K562 (cell line): ENCODE data around the gene RANBP3. TPM values are rescaled to one million over a fixed set of nuclear protein-coding genes. Genes with fewer than 3 reads are reported as not detected.

Experiments used
- SRF ChIP-seq, 2 experiments: fragments of 250-450, 450-650 bp in 1 of 2; sonication (Bioruptor Pico) in 1 of 2; sonication (generic) in 1 of 2; formaldehyde crosslinking; IDR thresholded peaks; 2 replicates each; pipeline versions ENCODE4 v1.5.0 to v1.5.1; 2020 to 2022; ENCODE audit warnings: mild to moderate bottlenecking in 1 of 2, missing genetic modification reagents in 1 of 2
- polyA plus RNA-seq, 8 experiments: library from polyadenylated mRNA; depleted of rRNA in 4 of 8; stranded (reverse) in 5 of 8; unstranded in 3 of 8; fragments of >200 nt; fragmentation: Nextera tagmentation in 2 of 8; fragmentation: Illumina TruSeq in 1 of 8; extraction: Ambion mirVana in 2 of 8; extraction: Trizol in 1 of 8; gene quantifications; 2 replicates each; pipeline versions ENCODE4 v1.2.1 to v1.2.3, GENCODE V29; 2011 to 2014; ENCODE audit warnings: inconsistent platforms in 1 of 8, missing spikeins in 1 of 8
- total RNA-seq, 7 experiments: library from RNA; depleted of rRNA in 6 of 7; stranded (reverse); fragments of >200 nt in 6 of 7; fragmentation: Illumina TruSeq in 2 of 7; extraction: Trizol in 2 of 7; gene quantifications; 2 replicates each; pipeline versions ENCODE4 v1.2.1 to v1.2.3, GENCODE V29; 2011 to 2021; ENCODE audit warnings: low replicate concordance in 1 of 7
- TF ChIP-seq, protein P1 (sequence below): fragments of 450-650 bp; IDR thresholded peaks from 2 replicates; pipeline ENCODE4 v1.6.1; 2016; ENCODE audit warnings: mild to moderate bottlenecking, moderate library complexity

The RANBP3 gene
- total and polyA plus RNA-seq, 9 of the 15 experiments (the other 6 are each of a cell fraction or from before 2014, with no cell fraction given), result 0.90 to 95.1 (median 63.2) TPM

DNA sequence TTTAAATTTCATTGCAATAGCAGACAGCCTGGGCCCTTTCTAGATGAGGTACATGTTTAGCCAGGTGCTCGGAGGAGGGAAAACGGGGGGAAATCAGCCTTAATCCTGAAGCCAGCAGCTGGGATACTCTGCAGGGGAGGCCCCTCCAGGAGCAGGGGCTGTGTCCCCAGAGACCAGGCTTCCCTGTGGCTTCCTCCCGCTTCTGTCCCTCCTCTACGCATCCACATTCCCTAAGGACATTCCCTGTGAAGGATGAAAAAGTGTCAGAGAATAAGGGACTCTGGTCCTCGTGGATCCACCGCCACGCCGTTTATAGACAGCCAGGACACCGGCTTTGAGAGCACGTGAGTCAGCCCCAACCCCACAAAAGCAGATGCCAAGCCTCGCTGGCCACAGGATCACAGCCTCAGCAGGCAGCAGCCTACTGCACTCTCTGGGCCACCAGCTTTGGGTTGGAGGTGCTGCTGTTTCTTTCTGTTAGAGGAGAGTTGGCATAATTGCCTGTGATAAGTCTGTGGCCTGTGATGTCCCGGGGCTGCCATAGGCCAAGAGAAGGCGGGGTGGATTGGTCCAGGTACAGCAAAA, 36.7 kb upstream of the RANBP3 start (continued):
- TF ChIP-seq, protein P1, sequence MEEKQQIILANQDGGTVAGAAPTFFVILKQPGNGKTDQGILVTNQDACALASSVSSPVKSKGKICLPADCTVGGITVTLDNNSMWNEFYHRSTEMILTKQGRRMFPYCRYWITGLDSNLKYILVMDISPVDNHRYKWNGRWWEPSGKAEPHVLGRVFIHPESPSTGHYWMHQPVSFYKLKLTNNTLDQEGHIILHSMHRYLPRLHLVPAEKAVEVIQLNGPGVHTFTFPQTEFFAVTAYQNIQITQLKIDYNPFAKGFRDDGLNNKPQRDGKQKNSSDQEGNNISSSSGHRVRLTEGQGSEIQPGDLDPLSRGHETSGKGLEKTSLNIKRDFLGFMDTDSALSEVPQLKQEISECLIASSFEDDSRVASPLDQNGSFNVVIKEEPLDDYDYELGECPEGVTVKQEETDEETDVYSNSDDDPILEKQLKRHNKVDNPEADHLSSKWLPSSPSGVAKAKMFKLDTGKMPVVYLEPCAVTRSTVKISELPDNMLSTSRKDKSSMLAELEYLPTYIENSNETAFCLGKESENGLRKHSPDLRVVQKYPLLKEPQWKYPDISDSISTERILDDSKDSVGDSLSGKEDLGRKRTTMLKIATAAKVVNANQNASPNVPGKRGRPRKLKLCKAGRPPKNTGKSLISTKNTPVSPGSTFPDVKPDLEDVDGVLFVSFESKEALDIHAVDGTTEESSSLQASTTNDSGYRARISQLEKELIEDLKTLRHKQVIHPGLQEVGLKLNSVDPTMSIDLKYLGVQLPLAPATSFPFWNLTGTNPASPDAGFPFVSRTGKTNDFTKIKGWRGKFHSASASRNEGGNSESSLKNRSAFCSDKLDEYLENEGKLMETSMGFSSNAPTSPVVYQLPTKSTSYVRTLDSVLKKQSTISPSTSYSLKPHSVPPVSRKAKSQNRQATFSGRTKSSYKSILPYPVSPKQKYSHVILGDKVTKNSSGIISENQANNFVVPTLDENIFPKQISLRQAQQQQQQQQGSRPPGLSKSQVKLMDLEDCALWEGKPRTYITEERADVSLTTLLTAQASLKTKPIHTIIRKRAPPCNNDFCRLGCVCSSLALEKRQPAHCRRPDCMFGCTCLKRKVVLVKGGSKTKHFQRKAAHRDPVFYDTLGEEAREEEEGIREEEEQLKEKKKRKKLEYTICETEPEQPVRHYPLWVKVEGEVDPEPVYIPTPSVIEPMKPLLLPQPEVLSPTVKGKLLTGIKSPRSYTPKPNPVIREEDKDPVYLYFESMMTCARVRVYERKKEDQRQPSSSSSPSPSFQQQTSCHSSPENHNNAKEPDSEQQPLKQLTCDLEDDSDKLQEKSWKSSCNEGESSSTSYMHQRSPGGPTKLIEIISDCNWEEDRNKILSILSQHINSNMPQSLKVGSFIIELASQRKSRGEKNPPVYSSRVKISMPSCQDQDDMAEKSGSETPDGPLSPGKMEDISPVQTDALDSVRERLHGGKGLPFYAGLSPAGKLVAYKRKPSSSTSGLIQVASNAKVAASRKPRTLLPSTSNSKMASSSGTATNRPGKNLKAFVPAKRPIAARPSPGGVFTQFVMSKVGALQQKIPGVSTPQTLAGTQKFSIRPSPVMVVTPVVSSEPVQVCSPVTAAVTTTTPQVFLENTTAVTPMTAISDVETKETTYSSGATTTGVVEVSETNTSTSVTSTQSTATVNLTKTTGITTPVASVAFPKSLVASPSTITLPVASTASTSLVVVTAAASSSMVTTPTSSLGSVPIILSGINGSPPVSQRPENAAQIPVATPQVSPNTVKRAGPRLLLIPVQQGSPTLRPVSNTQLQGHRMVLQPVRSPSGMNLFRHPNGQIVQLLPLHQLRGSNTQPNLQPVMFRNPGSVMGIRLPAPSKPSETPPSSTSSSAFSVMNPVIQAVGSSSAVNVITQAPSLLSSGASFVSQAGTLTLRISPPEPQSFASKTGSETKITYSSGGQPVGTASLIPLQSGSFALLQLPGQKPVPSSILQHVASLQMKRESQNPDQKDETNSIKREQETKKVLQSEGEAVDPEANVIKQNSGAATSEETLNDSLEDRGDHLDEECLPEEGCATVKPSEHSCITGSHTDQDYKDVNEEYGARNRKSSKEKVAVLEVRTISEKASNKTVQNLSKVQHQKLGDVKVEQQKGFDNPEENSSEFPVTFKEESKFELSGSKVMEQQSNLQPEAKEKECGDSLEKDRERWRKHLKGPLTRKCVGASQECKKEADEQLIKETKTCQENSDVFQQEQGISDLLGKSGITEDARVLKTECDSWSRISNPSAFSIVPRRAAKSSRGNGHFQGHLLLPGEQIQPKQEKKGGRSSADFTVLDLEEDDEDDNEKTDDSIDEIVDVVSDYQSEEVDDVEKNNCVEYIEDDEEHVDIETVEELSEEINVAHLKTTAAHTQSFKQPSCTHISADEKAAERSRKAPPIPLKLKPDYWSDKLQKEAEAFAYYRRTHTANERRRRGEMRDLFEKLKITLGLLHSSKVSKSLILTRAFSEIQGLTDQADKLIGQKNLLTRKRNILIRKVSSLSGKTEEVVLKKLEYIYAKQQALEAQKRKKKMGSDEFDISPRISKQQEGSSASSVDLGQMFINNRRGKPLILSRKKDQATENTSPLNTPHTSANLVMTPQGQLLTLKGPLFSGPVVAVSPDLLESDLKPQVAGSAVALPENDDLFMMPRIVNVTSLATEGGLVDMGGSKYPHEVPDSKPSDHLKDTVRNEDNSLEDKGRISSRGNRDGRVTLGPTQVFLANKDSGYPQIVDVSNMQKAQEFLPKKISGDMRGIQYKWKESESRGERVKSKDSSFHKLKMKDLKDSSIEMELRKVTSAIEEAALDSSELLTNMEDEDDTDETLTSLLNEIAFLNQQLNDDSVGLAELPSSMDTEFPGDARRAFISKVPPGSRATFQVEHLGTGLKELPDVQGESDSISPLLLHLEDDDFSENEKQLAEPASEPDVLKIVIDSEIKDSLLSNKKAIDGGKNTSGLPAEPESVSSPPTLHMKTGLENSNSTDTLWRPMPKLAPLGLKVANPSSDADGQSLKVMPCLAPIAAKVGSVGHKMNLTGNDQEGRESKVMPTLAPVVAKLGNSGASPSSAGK, result no peak
- no peak for TF ChIP-seq SRF (CRISPR knock-in tag; IDR thresholded peaks at IDR 0.05)
